ENCODE data around the gene SLC5A4. TPM values are rescaled to one million over a fixed set of nuclear protein-coding genes. Genes with fewer than 3 reads are reported as not detected.
A peak's percentile ranks its signal among the peaks of the same experiment; 100 is the strongest.
"Not testable (repeated sequence)": the region's sequence is repeated elsewhere in the genome, so short reads cannot be mapped to it uniquely, and the experiment has no call there.

SLC5A4 gene
- total RNA-seq, 1 experiment from 2014 or later, result not detected

DNA sequence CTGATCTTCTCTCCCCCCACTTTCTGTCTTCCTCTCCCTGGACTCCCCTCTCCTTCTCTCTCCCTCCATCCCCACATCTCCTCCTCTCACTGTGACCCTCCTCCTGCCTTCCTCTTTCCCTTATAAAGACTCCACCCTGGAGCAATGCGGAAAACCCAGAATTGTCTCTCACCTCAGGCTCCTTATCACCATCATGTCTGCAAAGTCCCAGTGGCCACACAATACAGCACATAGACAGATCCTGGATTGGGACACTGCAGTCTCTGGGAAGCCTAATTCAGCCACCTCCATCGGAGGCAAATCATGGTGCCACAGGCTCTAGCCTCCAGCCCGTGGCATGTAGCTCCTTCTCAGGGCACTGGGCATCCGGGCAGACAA lies 53.0 kb downstream of the SLC5A4 start:
- no peak for DNase-seq (ENCODE audit: low read depth)

DNA sequence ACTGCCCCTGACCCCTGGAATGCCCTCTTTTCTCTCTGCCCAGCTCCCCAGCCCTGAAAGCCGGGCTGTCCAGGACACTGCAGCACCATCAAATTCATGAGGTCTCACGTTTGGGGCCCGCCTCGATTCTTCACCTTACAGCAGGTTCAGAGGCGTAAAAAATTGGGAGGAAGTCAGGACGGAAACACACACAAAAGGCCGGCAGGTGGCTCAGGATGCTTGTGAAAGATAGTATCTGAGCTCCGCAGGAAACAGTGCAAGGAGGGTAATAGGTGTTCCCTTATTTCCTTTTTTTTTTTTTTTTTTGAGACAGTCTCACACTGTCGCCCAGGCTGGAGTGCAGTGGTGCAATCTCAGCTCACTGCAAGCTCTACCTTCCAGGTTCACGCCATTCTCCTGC lies 54.4 kb downstream of the SLC5A4 start:
- no peak for DNase-seq (ENCODE audit: low read depth)

DNA sequence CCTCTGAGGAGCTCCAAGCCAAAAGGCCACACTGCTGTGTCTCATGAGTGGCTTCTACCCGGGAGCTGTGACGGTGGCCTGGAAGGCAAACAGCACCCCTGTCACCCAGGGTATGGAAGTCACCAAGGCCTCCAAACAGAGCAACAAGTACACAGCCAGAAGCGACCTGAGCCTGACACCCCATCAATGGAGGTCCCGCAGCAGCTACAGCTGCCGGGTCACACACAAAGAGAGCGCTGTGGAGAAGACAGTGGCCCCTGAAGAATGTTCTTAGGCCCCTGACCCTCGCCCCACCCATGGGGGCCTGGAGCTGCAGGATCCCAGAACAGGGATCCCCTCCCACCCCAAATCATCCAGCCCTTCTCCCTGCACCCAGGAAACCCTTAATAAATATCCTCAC lies 55.2 kb downstream of the SLC5A4 start:
- no peak for DNase-seq (ENCODE audit: low read depth)

DNA sequence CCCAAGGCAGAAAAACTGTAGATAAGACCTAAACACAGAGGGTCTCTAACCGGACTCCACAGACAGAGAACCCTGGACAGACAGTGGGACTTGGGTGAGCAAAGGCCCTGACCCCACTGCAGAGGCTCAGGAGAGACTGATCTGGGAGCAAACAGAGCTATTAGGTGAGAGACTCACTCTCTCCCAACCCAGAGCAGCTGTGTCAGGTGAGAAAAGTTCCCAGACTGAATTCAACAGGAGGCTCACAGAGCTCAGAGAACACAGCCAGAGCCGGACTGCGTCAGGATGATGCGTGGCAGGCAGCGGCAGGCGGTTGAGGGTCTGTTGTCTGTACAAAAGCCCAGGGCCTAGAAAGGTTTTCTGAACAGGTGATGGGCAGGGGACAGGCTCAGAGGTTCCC lies 55.8 kb downstream of the SLC5A4 start:
- DNase-seq (ENCODE audit: low read depth), result no peak

DNA sequence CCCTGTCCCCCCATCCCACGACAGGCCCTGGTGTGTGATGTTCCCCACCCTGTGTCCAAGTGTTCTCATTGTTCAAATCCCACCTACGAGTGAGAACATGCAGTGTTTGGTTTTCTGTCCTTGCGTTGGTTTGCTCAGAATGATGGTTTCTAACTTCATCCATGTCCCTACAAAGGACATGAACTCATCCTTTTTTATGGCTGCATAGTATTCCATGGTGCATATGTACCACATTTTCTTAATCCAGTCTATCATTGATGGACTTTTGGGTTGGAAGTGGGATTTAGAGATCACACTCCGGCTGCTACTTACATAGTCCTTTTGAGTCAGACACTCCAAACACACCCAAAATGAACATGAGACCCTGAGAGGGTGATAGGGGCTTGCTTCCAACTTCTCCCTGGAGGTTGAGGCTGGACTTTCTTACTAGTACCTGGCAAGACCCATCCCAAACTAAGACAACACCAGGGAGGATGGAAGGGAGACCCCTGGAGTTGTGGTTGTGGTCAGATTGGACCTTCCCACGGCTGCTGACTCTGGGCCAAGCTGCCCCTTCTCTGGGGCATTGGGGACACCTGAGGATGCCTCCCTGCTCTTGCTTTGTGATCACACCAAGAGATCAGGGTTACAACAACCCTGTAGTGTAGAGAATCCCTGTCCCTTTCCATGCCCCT lies 57.5 kb downstream of the SLC5A4 start:
- DNase-seq (ENCODE audit: low read depth), result not testable (repeated sequence)

DNA sequence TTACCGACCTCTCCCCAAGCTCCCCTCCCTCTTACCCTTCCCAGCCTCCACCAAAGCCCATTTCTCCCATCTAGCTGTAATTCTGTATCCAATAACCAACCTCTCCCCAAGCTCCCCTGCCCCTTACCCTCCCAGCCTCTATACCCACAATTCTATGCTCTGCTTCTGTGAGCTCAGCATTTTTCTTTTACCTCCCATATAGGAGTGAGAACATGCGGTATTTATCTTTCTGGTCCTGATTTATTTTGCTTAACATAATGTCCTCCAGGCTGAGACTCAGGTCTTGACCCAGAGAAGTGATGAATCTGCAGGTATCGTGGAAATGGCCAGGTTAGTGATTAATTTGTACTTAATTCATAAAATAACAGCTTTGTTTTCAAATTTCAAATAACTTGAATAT lies 59.2 kb downstream of the SLC5A4 start:
- not testable (repeated sequence) for DNase-seq (ENCODE audit: low read depth)

DNA sequence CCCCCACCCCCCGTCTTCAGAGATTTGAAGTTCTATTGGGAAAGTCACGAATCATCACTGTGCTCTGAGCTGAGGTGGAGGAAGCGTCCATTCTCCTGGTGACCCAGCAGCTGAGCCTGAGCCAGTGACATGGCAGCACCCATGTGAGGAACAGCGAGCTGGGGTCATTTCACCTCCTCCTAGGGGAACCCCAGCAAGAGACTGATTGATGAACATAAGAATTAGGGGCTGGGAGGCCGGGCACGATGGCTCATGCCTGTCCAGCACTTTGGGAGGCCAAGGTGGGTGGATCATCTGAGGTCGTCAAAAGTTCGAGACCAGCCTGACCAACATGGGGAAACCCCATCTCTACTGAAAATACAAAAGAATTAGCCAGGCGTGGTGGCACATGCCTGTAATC lies 61.8 kb downstream of the SLC5A4 start:
- not testable (repeated sequence) for DNase-seq (ENCODE audit: low read depth)

DNA sequence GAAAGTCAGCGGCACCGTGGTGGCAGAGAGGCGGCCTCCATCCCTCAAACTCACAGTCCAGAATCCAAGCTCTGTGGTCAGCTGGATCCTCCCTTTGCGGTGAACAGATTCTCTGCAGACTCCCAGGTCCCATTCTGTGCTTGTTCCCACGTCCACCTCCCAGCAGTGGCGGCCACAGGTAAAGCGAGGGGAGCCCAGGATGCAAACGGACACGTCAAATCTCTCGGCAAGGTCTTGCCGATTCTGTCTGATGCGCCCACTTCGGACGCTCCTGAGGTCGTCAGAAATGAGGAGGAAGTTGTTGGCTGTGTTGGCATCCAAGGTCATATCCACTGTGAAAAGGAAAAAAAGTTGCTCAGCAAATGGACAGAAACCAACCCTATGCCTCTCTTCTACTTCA lies 64.1 kb downstream of the SLC5A4 start:
- DNase-seq (ENCODE audit: low read depth), result not testable (repeated sequence)

DNA sequence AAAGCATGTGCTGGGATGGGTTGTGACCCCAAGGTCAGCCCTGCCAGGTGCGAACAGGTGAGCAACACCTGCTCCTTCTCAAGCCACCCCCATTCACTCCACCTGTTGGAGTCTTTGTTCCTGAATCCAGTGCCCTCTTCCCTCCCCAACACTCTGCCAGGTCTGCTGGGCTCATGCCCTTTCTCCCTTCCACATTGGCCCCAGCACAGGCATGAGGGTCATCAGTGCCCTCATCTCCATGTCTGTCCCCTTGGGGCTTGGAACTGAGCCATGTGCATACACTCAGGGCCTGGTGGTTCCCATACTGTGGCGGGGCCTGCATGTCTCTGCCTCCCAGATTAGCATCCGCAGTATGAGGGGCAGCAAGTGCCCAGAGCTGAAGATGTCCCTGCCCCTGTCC lies 69.3 kb downstream of the SLC5A4 start:
- no peak for DNase-seq (ENCODE audit: low read depth)

DNA sequence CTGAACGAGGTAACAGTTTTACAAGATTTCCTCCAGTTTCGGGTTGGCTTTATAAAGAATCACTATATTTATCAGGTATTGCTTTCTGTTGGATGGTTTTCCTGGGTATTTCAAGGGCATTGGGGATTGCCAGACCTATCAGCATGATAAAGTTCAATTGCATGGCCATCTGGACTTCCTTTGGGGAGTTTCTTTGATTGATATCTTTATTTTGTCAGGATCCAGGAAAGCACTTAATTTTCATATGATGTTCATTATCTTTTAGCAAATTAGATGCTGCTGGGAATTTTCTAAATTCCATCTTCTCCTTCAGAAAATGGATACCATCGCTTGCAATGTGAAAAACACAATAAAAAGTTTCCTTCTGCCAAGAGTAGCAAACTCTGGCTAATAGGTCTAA lies 71.5 kb downstream of the SLC5A4 start:
- DNase-seq (ENCODE audit: low read depth), result no peak

DNA sequence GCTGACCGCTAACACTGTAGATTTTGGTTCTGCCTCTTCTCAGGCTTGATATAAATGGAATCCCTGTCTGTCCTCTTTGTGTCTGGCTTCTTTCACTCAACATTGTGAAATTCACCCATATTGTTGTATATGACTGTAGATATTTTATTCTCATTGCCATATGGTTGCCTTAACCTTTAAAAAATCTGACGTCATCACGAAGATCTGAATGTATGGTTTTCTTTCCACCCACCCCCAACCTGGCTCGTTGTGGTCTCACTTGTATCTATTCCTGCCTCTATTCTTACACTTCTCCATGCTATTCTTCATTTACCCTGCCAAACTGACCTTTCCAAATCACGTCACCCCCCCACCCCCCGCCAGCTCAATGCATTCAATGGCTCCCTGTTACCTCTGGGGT lies 74.1 kb downstream of the SLC5A4 start:
- no peak for DNase-seq (ENCODE audit: low read depth)

DNA sequence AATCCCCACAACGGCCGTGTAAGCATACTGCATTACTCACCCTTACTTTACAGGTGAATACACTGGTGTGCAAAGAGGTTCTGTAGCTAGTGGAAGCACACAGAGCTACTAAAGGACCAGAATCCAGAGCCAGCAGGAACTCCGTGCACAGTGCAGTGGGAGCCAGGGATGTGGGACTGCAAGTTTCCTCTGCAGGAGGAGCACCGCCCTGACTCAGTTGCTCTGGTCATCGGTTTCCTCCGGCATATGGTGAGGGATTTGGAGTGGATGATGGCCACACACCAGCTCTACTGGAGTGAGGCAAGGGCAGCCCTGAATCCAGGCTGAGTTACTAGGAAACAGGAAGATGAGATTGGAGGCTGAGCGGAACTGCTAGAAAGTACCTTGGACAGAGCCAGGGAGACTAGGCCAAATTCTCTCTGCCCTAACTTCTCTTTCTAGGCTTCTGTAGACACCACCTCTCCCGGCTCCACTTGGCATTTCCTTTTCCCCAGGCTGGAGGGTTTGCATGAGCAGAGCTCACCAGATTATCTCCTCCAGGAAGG lies 77.9 kb downstream of the SLC5A4 start:
- peak; percentile 1 for DNase-seq (ENCODE audit: low read depth)

DNA sequence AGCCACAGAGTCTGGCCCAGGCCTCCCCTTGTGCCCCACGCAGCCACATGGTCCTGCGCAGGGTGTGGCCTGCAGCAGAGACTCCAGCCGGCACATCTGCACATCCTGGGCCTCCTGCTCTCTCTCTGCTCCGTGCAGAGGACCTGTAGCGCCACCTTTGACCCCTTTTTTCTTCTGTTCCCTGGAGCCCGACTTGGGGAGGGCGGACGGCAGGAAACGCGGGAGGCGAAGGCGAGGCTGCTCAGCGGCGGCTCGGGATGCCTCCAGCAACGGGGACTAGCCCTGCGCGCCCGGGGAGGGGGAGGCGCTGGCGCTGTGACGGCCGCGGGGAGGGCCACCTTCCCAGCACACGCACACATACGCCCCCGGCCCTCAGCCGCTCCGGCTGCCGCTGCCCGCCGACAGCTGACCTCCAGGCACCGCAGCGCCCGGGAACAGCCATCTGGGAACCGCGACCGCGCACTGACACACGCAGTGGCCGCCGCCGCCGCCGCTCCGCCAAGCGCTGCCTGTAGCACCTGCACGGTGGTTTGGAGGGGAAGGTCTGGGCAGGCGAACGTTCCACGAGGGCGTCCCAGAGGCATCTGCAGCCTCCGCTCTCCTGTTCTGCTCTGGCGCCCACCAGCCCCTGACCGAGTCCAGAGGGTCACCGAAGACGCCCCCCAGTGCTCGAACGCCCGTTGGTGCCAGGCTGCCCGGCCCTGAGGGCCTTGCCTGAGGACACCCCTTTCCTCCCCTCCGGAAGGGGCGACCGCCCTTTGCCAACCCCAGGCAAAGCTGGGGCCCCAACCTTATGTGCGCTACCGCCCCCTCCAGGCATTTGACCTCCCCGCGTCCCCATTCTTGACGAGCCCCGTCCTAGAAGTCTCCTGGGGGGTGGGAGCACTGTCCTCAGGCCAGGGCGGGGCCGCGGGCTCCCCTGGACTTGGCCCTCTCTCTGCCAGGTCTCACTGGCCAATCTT lies 79.2 kb downstream of the SLC5A4 start:
- DNase-seq (ENCODE audit: low read depth), result no peak

DNA sequence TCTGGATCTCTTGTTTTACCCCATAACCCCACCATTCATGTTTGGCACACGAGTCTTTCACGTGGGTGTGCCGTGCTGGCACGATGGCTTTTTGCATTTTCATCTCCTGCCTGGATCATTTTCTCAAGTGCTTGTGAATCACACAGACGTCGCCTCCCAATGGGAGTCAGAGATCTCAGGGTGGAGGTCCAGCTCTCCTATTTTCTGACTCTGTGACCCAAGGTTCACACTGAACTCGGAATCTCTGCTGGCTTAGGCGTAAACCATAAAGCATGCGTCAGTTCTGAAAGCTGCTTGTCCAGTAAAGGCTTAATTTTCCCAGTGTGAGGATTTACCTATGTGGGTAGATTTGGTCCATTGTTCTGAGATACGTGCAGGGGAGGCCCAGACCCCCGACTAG lies 80.0 kb downstream of the SLC5A4 start:
- DNase-seq (ENCODE audit: low read depth), result no peak

Other genes starting within 250 kb of the SLC5A4 start
- gene SLC5A1, start 212.1 kb downstream of the SLC5A4 start, total RNA-seq (2014; rRNA removed), result not detected in 2 replicates
- gene C22orf42, start 96.0 kb downstream of the SLC5A4 start, total RNA-seq (2014; rRNA removed), result not detected in 2 replicates
- gene RFPL2, start 50.3 kb downstream of the SLC5A4 start, total RNA-seq (2014; rRNA removed), result not detected in 2 replicates
- not detected in 2 replicates for gene RFPL3, start 102.5 kb upstream of the SLC5A4 start, total RNA-seq (2014; rRNA removed)
- gene RTCB, start 156.9 kb upstream of the SLC5A4 start, total RNA-seq (2014; rRNA removed), result 101 and 102 TPM in 2 replicates
- gene BPIFC, start 209.1 kb upstream of the SLC5A4 start, total RNA-seq (2014; rRNA removed), result not detected in 2 replicates
- 85.6 and 89.5 TPM in 2 replicates for gene FBXO7, start 219.5 kb upstream of the SLC5A4 start, total RNA-seq (2014; rRNA removed)

Measured in LHCN-M2 (cell line).